GM12878 (cell line): ENCODE measurements around the gene AP1AR. TPM values are rescaled to one million over a fixed set of nuclear protein-coding genes. Genes with fewer than 3 reads are reported as not detected.

Experiments
- ATAC-seq: fragments of 200-7000 bp; cut with Tn5 transposase; 3 replicates; pipeline ENCODE4 v1.9.1; 2020; ENCODE audit warnings: mild to moderate bottlenecking, moderate library complexity
- BruUV-seq: library from RNA; stranded (reverse); fragments of 400-500 nt; replicated peaks from 2 replicates; lab custom pipeline; 2021; lab: Mats Ljungman, UMichigan
- CTCF ChIA-PET: fragments of 300-600 bp; sonication (Branson Sonifier 250); formaldehyde crosslinking; extraction: SDS; loops from one replicate; lab custom pipeline; 2021; ENCODE audit warnings: inconsistent platforms; lab: Yijun Ruan, JAX
- POLR2A ChIA-PET: fragments of 350-600 bp; formaldehyde crosslinking; extraction: SDS; loops from one replicate; lab custom pipeline; 2021; ENCODE audit warnings: inconsistent platforms; lab: Charles Lee
- RAD21 ChIA-PET: fragments of 300-600 bp; sonication (Branson Sonifier 250); formaldehyde crosslinking; loops from one replicate; lab custom pipeline; 2023; ENCODE audit warnings: antibody characterized with exemption; ENCODE audit not compliant: unreplicated experiment; lab: Charles Lee
- SMC1A ChIA-PET: fragments of 300-600 bp; sonication (Branson Sonifier 250); formaldehyde crosslinking; loops from one replicate; lab custom pipeline; 2023; ENCODE audit not compliant: unreplicated experiment, uncharacterized antibody; lab: Charles Lee
- DNase-seq: peaks from one replicate; pipeline ENCODE4 v3.0.0-alpha.2; 2011; ENCODE audit warnings: low read depth, low spot score
- FAIRE-seq: peaks from 3 replicates; lab custom pipeline; 2011; peaks lifted over from hg19 to GRCh38; lab: Jason Lieb, UNC
- H2AFZ ChIP-seq: 2 replicates; pipeline ENCODE4 v1.6.0; 2011; ENCODE audit warnings: low read depth, low read length, control low read depth; ENCODE audit not compliant: control insufficient read depth
- H3K27ac ChIP-seq: 2 replicates; pipeline ENCODE4 v1.5.1; 2011; ENCODE audit warnings: control low read depth; ENCODE audit not compliant: control insufficient read depth, insufficient read depth
- H3K27me3 ChIP-seq, 2 experiments: replicated peaks in 1 of 2; 2 replicates each; pipeline versions ENCODE4 v1.6.0 to v1.6.1; 2011; ENCODE audit warnings: low read length in 1 of 2; ENCODE audit not compliant: control insufficient read depth in 2 of 2, insufficient read depth in 2 of 2
- H3K36me3 ChIP-seq, 2 experiments: 2 replicates each; pipeline ENCODE4 v1.5.1; 2011; ENCODE audit warnings: low read length in 1 of 2; ENCODE audit not compliant: control insufficient read depth in 2 of 2, insufficient read depth in 2 of 2
- H3K4me1 ChIP-seq: 2 replicates; pipeline ENCODE4 v1.6.1; 2011; ENCODE audit warnings: mild to moderate bottlenecking, low read length, moderate library complexity, mixed read lengths; ENCODE audit not compliant: control insufficient read depth, insufficient read depth
- H3K4me2 ChIP-seq: 2 replicates; pipeline ENCODE4 v1.6.0; 2011; ENCODE audit warnings: control low read depth; ENCODE audit not compliant: control insufficient read depth, insufficient read depth
- H3K4me3 ChIP-seq: fragments of 200-600 bp; sonication (generic); 2 replicates; pipeline ENCODE4 v1.5.1; 2016
- H3K79me2 ChIP-seq: 2 replicates; pipeline ENCODE4 v1.6.0; 2011; ENCODE audit warnings: low read length; ENCODE audit not compliant: control insufficient read depth, insufficient read depth
- H3K9ac ChIP-seq: 2 replicates; pipeline ENCODE4 v1.8.0; 2011; ENCODE audit warnings: low read length, control low read depth, mixed read lengths; ENCODE audit not compliant: control insufficient read depth, insufficient read depth
- H3K9me3 ChIP-seq: replicated peaks from 3 replicates; pipeline ENCODE4 v1.5.1; 2011; ENCODE audit warnings: mild to moderate bottlenecking, low read length; ENCODE audit not compliant: control insufficient read depth, insufficient read depth
- H4K20me1 ChIP-seq: 2 replicates; pipeline ENCODE4 v1.6.0; 2011; ENCODE audit not compliant: control insufficient read depth, insufficient read depth
- ASH2L ChIP-seq: fragments of 300-600, 200-600 bp; sonication (generic); IDR thresholded peaks from 2 replicates; pipeline ENCODE4 v1.6.1; 2017; ENCODE audit warnings: low read depth, mild to moderate bottlenecking, borderline replicate concordance
- CHD1 ChIP-seq: IDR thresholded peaks from 2 replicates; pipeline ENCODE4 v1.6.1; 2012; ENCODE audit warnings: low read depth, low read length, improper control_type of control experiment
- CREB1 ChIP-seq: IDR thresholded peaks from 2 replicates; pipeline ENCODE4 v1.6.1; 2012; ENCODE audit warnings: low read depth, mild to moderate bottlenecking, inconsistent platforms
- EED ChIP-seq: sonication (generic); IDR thresholded peaks from 2 replicates; pipeline ENCODE4 v1.6.1; 2016; ENCODE audit warnings: antibody characterized with exemption, low read depth
- FOXM1 ChIP-seq: IDR thresholded peaks from 2 replicates; pipeline ENCODE4 v1.6.1; 2012; ENCODE audit warnings: low read depth, mild to moderate bottlenecking, inconsistent platforms, low read length, moderate library complexity
- IKZF2 ChIP-seq, 2 experiments: fragments of 450-650 bp; IDR thresholded peaks; 2 replicates each; pipeline ENCODE4 v1.6.1; 2017; ENCODE audit warnings: mild to moderate bottlenecking in 2 of 2, moderate library complexity in 2 of 2
- IRF4 ChIP-seq: IDR thresholded peaks from 2 replicates; pipeline ENCODE4 v1.6.1; 2011; ENCODE audit warnings: low read depth, low read length
- JUNB ChIP-seq: IDR thresholded peaks from 2 replicates; pipeline ENCODE4 v1.6.1; 2016; ENCODE audit warnings: antibody characterized with exemption, mild to moderate bottlenecking
- MYC ChIP-seq: IDR thresholded peaks from 2 replicates; pipeline ENCODE4 v1.6.1; 2011; ENCODE audit warnings: mild to moderate bottlenecking, low read length, moderate library complexity, inconsistent platforms; ENCODE audit not compliant: insufficient read depth, insufficient replicate concordance, insufficient read length, severe bottlenecking
- SMAD1 ChIP-seq: fragments of 450-650 bp; IDR thresholded peaks from 2 replicates; pipeline ENCODE4 v1.6.1; 2018; ENCODE audit warnings: mild to moderate bottlenecking, low read depth; ENCODE audit not compliant: partially characterized antibody
- SMAD5 ChIP-seq: IDR thresholded peaks from 2 replicates; pipeline ENCODE4 v1.6.1; 2016; ENCODE audit warnings: antibody characterized with exemption, low read depth
- SUZ12 ChIP-seq: fragments of 200-600 bp; sonication (generic); IDR thresholded peaks from one replicate; pipeline ENCODE4 v1.6.1; 2018; ENCODE audit warnings: antibody characterized with exemption, mild to moderate bottlenecking; ENCODE audit not compliant: unreplicated experiment
- TARDBP ChIP-seq: IDR thresholded peaks from 2 replicates; pipeline ENCODE4 v1.6.1; 2016; ENCODE audit warnings: borderline replicate concordance
- YBX1 ChIP-seq: fragments of 450-650 bp; IDR thresholded peaks from 2 replicates; pipeline ENCODE4 v1.6.1; 2016; ENCODE audit warnings: antibody characterized with exemption
- YY1 ChIP-seq: IDR thresholded peaks from 2 replicates; pipeline ENCODE4 v1.6.1; 2011; ENCODE audit warnings: low read depth, mild to moderate bottlenecking, low read length
- WGBS: methylation state at CpG from one replicate; pipeline ENCODE4 v1.1.6; 2016; ENCODE audit warnings: low lambda C conversion rate; ENCODE audit not compliant: insufficient replicate concordance, insufficient coverage; ENCODE audit errors: missing lambda C conversion rate; 5-methylcytosine and 5-hydroxymethylcytosine counted together
- in situ Hi-C: fragments of 300-500 bp; cut with MboI; formaldehyde crosslinking; loops from 9 replicates; pipeline ENCODE4 v1.14.3; 2018; ENCODE audit warnings: mixed read lengths
- intact Hi-C: fragments of 100-400 bp; cut with micrococcal nuclease; formaldehyde crosslinking; loops from one replicate; pipeline ENCODE4 v1.14.2; 2022; ENCODE audit not compliant: unreplicated experiment
- polyA plus RNA-seq, 11 experiments: library from polyadenylated mRNA; depleted of rRNA in 4 of 11; unstranded in 6 of 11; stranded (reverse) in 5 of 11; fragments of >200 nt; fragmentation: Nextera tagmentation in 4 of 11; fragmentation: Illumina TruSeq in 1 of 11; extraction: Ambion mirVana in 4 of 11; extraction: Trizol in 1 of 11; gene quantifications; 1 replicate in 1 of 11; 2 replicates in 10 of 11; pipeline versions ENCODE4 v1.2.1 to v1.2.3, GENCODE V29; 2011 to 2016; ENCODE audit warnings: inconsistent platforms in 2 of 11, missing spikeins in 2 of 11, low read depth in 1 of 11
- total RNA-seq, 4 experiments: library from RNA; depleted of rRNA in 3 of 4; stranded (reverse); fragments of >200 nt in 3 of 4; fragmentation: Illumina TruSeq in 1 of 4; extraction: Trizol in 1 of 4; gene quantifications; 2 replicates each; pipeline versions ENCODE4 v1.2.1 to v1.2.3, GENCODE V29; 2013 to 2021
- TF ChIP-seq, protein P1 (sequence below): fragments of 450-650 bp; IDR thresholded peaks from 2 replicates; pipeline ENCODE4 v1.6.1; 2017; ENCODE audit warnings: mild to moderate bottlenecking
- TF ChIP-seq, protein P2 (sequence below): IDR thresholded peaks from 2 replicates; pipeline ENCODE4 v1.6.1; 2012; ENCODE audit warnings: low read depth, low read length, improper control_type of control experiment

Gene AP1AR
- total and polyA plus RNA-seq, 10 of the 15 experiments (the other 5 are each of a cell fraction or from before 2014, with no cell fraction given): 5.6 to 29.1 (median 16.3) TPM

DNA sequence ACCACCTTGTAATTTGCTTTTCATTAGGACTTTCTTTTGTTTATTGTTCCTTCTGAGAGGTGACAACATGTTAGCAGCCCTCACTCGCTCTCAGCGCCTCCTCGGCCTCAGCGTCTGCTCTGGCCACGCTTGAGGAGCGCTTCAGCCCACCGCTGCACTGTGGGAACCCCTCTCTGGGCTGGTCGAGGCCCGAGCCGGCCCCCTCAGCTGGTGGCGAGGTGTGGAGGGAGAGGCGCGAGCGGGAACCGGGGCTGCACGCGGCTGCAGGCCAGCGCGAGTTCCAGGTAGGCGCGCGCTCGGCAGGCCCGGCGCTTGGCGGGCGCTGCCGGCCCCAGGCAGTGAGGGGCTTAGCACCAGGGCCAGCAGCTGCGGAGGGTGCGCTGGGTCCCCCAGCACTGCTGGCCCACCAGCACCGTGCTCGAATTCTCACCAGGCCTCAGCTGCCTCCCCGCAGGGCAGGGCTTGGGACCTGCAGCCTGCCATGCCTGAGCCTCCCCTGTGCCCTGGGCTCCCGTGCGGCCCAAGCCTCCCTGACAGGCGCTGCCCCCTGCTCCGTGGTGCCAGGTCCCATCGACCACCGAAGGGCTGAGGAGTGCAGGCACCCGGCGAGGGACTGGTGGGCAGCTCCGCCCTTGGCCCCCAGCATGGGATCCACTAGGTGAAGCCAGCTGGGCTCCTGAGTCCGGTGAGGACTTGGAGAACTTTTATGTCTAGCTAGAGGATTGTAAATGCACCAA is 9.2 kb upstream of the AP1AR start (continued):
- TF ChIP-seq CREB1: no peak
- TF ChIP-seq, all 136 proteins: peak for 0

DNA sequence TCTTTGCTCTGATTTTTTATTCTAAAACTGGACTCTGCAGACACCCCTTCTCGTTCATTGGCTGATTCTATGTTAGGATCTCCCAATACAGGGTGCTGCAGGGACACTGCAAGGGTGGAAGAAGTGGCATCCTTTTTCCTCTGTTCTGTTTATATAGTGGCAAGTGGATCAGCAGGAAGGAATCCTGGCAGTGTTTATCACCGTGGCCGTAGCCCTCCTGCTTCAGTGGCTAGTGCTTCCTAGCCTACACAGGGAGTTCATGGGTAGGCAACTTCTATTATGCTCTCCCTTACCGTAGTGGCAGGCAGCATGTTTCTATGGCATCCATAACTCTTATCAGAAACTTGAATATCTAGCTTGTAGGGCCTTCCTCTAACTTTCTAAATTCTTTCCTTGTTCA is 6.4 kb upstream of the AP1AR start:
- Histone ChIP-seq H2AFZ (no peak overlapping the region), H3K4me1 (no peaks in the 10 kb centered on the region), H3K27ac (no peak overlapping the region), H4K20me1 (no peaks in the 10 kb centered on the region), H3K9me3 (peaks cover 2% of the 10 kb centered on the region; the same call in 2 of the 3 replicates), H3K27me3 (no peaks in the 10 kb centered on the region), H3K4me2 (no peak overlapping the region), H3K36me3 (no peaks in the 10 kb centered on the region), H3K9ac (no peak overlapping the region), H3K79me2 (no peaks in the 10 kb centered on the region), H3K4me3 (no peak overlapping the region)
- POLR2A ChIA-PET: interaction anchor here (0.8 kb wide), 1 partner anchor 296 kb away, joined by 3 read pairs; no protein-coding TSS in a partner anchor
- CTCF ChIA-PET: interaction anchor here (0.6 to 1.8 kb wide), 4 partner anchors 9 to 149 kb away, joined by 3 to 6 read pairs (median 4); no protein-coding TSS in a partner anchor
- DNase-seq (no peak), ATAC-seq (no peak; the same call in 1 of the 3 replicates), FAIRE-seq (no peak)
- RAD21 ChIA-PET: interaction anchor here (1.1 to 2.0 kb wide), 3 partner anchors 8 to 10 kb away, joined by 3 to 7 read pairs (median 4); no protein-coding TSS in a partner anchor
- in situ Hi-C loops (no loop called here), intact Hi-C loops (no loop called here)
- BruUV-seq: no TSS peak
- SMC1A ChIA-PET: interaction anchor here (1.1 to 1.6 kb wide), 3 partner anchors 8 to 26 kb away, joined by 3 to 6 read pairs (median 5); no protein-coding TSS in a partner anchor
- WGBS: 52% methylated on average over 4 of the region's 4 CpGs
- TF ChIP-seq EED (no peak), YY1 (no peak), IRF4 (no peak), SUZ12 (no peak), SMAD5 (no peak), FOXM1 (no peak), MYC (no peak), ASH2L (no peak), SMAD1 (no peak), CHD1 (no peak), IKZF2 (IDR thresholded peaks at IDR 0.05) (no peak), YBX1 (no peak), JUNB (no peak), TARDBP (no peak)
- TF ChIP-seq, protein P1, sequence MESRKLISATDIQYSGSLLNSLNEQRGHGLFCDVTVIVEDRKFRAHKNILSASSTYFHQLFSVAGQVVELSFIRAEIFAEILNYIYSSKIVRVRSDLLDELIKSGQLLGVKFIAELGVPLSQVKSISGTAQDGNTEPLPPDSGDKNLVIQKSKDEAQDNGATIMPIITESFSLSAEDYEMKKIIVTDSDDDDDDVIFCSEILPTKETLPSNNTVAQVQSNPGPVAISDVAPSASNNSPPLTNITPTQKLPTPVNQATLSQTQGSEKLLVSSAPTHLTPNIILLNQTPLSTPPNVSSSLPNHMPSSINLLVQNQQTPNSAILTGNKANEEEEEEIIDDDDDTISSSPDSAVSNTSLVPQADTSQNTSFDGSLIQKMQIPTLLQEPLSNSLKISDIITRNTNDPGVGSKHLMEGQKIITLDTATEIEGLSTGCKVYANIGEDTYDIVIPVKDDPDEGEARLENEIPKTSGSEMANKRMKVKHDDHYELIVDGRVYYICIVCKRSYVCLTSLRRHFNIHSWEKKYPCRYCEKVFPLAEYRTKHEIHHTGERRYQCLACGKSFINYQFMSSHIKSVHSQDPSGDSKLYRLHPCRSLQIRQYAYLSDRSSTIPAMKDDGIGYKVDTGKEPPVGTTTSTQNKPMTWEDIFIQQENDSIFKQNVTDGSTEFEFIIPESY: no peak
- TF ChIP-seq, protein P2, sequence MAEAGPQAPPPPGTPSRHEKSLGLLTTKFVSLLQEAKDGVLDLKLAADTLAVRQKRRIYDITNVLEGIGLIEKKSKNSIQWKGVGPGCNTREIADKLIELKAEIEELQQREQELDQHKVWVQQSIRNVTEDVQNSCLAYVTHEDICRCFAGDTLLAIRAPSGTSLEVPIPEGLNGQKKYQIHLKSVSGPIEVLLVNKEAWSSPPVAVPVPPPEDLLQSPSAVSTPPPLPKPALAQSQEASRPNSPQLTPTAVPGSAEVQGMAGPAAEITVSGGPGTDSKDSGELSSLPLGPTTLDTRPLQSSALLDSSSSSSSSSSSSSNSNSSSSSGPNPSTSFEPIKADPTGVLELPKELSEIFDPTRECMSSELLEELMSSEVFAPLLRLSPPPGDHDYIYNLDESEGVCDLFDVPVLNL: no peak
